H1 (cell line): ENCODE measurements around the gene BSG.

Experiments used
- CREB1 ChIP-seq: IDR thresholded peaks from 2 replicates; pipeline ENCODE4 v1.6.1; 2012; ENCODE audit warnings: inconsistent platforms
- EGR1 ChIP-seq: IDR thresholded peaks from 2 replicates; pipeline ENCODE4 v1.6.1; 2011; ENCODE audit warnings: low read depth, low read length, borderline replicate concordance
- EP300 ChIP-seq, 2 experiments: IDR thresholded peaks; 1 replicate in 1 of 2; 2 replicates in 1 of 2; pipeline ENCODE4 v1.6.1; 2011 to 2012; ENCODE audit warnings: low read depth in 2 of 2, low read length in 2 of 2, mild to moderate bottlenecking in 2 of 2, borderline replicate concordance in 1 of 2, inconsistent platforms in 1 of 2, moderate library complexity in 1 of 2
- HDAC2 ChIP-seq, 2 experiments: fragments of 300-600 bp in 1 of 2; sonication (generic) in 1 of 2; IDR thresholded peaks; 2 replicates each; pipeline ENCODE4 v1.6.1; 2011 to 2012; ENCODE audit warnings: low read depth in 2 of 2, low read length in 2 of 2, mild to moderate bottlenecking in 2 of 2, moderate library complexity in 2 of 2, borderline replicate concordance in 1 of 2, inconsistent platforms in 1 of 2
- HDAC6 ChIP-seq: IDR thresholded peaks from one replicate; pipeline ENCODE4 v1.7.1; 2012; ENCODE audit warnings: low read depth, mild to moderate bottlenecking, inconsistent platforms, low read length, moderate library complexity
- JUND ChIP-seq: IDR thresholded peaks from 2 replicates; pipeline ENCODE4 v1.6.1; 2011; ENCODE audit warnings: mild to moderate bottlenecking, improper control_type of control experiment, low read length
- POLR2AphosphoS5 ChIP-seq: IDR thresholded peaks from 2 replicates; pipeline ENCODE4 v1.6.1; 2011; ENCODE audit warnings: low read depth, low read length
- USF2 ChIP-seq: IDR thresholded peaks from 2 replicates; pipeline ENCODE4 v1.6.1; 2011; ENCODE audit warnings: low read length, improper control_type of control experiment
- TF ChIP-seq, protein P1 (sequence below), 3 experiments: IDR thresholded peaks; 1 replicate in 2 of 3; 2 replicates in 1 of 3; pipeline versions ENCODE4 v1.5.1 to v1.6.1; 2011; ENCODE audit warnings: low read length in 3 of 3, mild to moderate bottlenecking in 3 of 3, inconsistent platforms in 2 of 3, low read depth in 1 of 3, moderate library complexity in 1 of 3; ENCODE audit not compliant: insufficient read depth in 1 of 3; ENCODE audit errors: control extremely low read depth in 1 of 3

GRCh38 chr19:592101-592500, 19.7 kb downstream of the BSG start:
- TF ChIP-seq HDAC2 (IDR thresholded peaks at IDR 0.05; ENCODE audit: borderline replicate concordance in 1 of 2, low read depth in 2 of 2, low read length in 2 of 2) (no peak), POLR2AphosphoS5 (no peak), HDAC6 (no peak), JUND (no peak), USF2 (no peak), CREB1 (no peak), EP300 (IDR thresholded peaks at IDR 0.05; ENCODE audit: borderline replicate concordance in 1 of 2, low read depth in 2 of 2, low read length in 2 of 2) (no peak), EGR1 (no peak)
- TF ChIP-seq, protein P1, sequence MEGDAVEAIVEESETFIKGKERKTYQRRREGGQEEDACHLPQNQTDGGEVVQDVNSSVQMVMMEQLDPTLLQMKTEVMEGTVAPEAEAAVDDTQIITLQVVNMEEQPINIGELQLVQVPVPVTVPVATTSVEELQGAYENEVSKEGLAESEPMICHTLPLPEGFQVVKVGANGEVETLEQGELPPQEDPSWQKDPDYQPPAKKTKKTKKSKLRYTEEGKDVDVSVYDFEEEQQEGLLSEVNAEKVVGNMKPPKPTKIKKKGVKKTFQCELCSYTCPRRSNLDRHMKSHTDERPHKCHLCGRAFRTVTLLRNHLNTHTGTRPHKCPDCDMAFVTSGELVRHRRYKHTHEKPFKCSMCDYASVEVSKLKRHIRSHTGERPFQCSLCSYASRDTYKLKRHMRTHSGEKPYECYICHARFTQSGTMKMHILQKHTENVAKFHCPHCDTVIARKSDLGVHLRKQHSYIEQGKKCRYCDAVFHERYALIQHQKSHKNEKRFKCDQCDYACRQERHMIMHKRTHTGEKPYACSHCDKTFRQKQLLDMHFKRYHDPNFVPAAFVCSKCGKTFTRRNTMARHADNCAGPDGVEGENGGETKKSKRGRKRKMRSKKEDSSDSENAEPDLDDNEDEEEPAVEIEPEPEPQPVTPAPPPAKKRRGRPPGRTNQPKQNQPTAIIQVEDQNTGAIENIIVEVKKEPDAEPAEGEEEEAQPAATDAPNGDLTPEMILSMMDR (IDR thresholded peaks at IDR 0.05; ENCODE audit: control extremely low read depth in 1 of 3, insufficient read depth in 1 of 3, low read depth in 1 of 3, low read length in 3 of 3): no peak
